Lower leg skin (tissue), 4 donors: Measurements from ENCODE around the gene ITM2A. TPM values are rescaled to one million over a fixed set of nuclear protein-coding genes. Genes with fewer than 3 reads are reported as not detected.

Experiments used
- DNase-seq, 2 donors: peaks; one replicate each; pipeline ENCODE4 v3.0.0-alpha.2; 2019; ENCODE audit warnings: low spot score in 2 of 2
- H3K4me3 ChIP-seq: fragments of 200-600 bp; sonication (generic); 2 replicates; pipeline ENCODE4 v1.5.1; 2017; ENCODE audit warnings: mild to moderate bottlenecking, low read depth; ENCODE audit not compliant: poor library complexity, severe bottlenecking
- CTCF ChIP-seq, 3 donors: fragments of 450-650 bp; IDR thresholded peaks; one replicate each; pipeline ENCODE4 v1.5.1; 2016; ENCODE audit warnings: antibody characterized with exemption in 3 of 3, mild to moderate bottlenecking in 3 of 3, moderate library complexity in 2 of 3
- POLR2A ChIP-seq, 2 donors: fragments of 450-650 bp; IDR thresholded peaks; one replicate each; pipeline ENCODE4 v1.6.1; 2016 to 2017; ENCODE audit warnings: antibody characterized with exemption in 2 of 2, mild to moderate bottlenecking in 1 of 2, moderate library complexity in 1 of 2
- WGBS, 2 donors: methylation state at CpG; one replicate each; pipeline ENCODE4 v1.1.5; 2018; 5-methylcytosine and 5-hydroxymethylcytosine counted together
- intact Hi-C: fragments of 100-400 bp; cut with DNase I; formaldehyde crosslinking; loops from one replicate; pipeline ENCODE4 v1.15.0; 2023; ENCODE audit warnings: low total_unique reads
- total RNA-seq, 4 donors: library from RNA; depleted of rRNA; stranded (reverse); fragments of >200 nt; gene quantifications; one replicate each; pipeline ENCODE4 v1.1.0, GENCODE V29; 2016

ITM2A gene
- total RNA-seq, 4 donors from 2014 or later = 15.8 to 40.0 (median 21.4) TPM

- no peak overlapping the region for H3K4me3 ChIP-seq
- intact Hi-C loops = no loop called here
- TF ChIP-seq CTCF (IDR thresholded peaks at IDR 0.05) = no peak
- TF ChIP-seq POLR2A (IDR thresholded peaks at IDR 0.05) = no peak
- DNase-seq = no peak
These were observed 42.5 kb upstream of the ITM2A start for GRCh38 chrX:79409657-79410056.

GRCh38 chrX:79408623-79409322, 41.6 kb upstream of the ITM2A start:
- DNase-seq = no peak
- intact Hi-C loops = no loop called here
- TF ChIP-seq CTCF (IDR thresholded peaks at IDR 0.05) (no peak), POLR2A (IDR thresholded peaks at IDR 0.05) (no peak)
- no peak overlapping the region for H3K4me3 ChIP-seq
- WGBS, 2 donors = 61 to 80% methylated on average over 3 of the region's 3 CpGs

- H3K4me3 ChIP-seq = no peak overlapping the region
- TF ChIP-seq POLR2A (IDR thresholded peaks at IDR 0.05) = no peak
- TF ChIP-seq CTCF (IDR thresholded peaks at IDR 0.05) = no peak
- DNase-seq = no peak
- intact Hi-C loops = no loop called here
- 65 to 79% methylated on average over 4 of the region's 4 CpGs for WGBS, 2 donors
These were observed 33.5 kb upstream of the ITM2A start for GRCh38 chrX:79400623-79401022.

GRCh38 chrX:79375340-79375739, 8.2 kb upstream of the ITM2A start:
- H3K4me3 ChIP-seq = no peak overlapping the region
- DNase-seq = no peak
- intact Hi-C loops = no loop called here
- WGBS, 2 donors = 47 to 73% methylated on average over 2 of the region's 2 CpGs
- no peak for TF ChIP-seq CTCF (IDR thresholded peaks at IDR 0.05)
- no peak for TF ChIP-seq POLR2A (IDR thresholded peaks at IDR 0.05)

GRCh38 chrX:79371640-79372039, 4.5 kb upstream of the ITM2A start:
- TF ChIP-seq CTCF (IDR thresholded peaks at IDR 0.05) = no peak
- TF ChIP-seq POLR2A (IDR thresholded peaks at IDR 0.05) = no peak
- intact Hi-C loops = no loop called here
- H3K4me3 ChIP-seq = no peak overlapping the region
- DNase-seq = no peak
- WGBS, 2 donors = 65 to 83% methylated on average over 1 of the region's 1 CpG

GRCh38 chrX:79371101-79371500, 4.0 kb upstream of the ITM2A start:
- no peak overlapping the region for H3K4me3 ChIP-seq
- DNase-seq = no peak
- 23 to 41% methylated on average over 2 of the region's 2 CpGs for WGBS, 2 donors
- TF ChIP-seq CTCF (IDR thresholded peaks at IDR 0.05) = no peak
- no peak for TF ChIP-seq POLR2A (IDR thresholded peaks at IDR 0.05)
- intact Hi-C loops = no loop called here
